Stimulated activated CD4-positive, alpha-beta T cell treated with anti-CD3 and anti-CD28 coated beads, Interleukin-4, amount 100 ng/mL, for 24 hours (primary cell): ENCODE results near the gene NPHS1.
A peak's percentile ranks its signal among the peaks of the same experiment; 100 is the strongest.
"Not testable (repeated sequence)": the region's sequence is repeated elsewhere in the genome, so short reads cannot be mapped to it uniquely, and the experiment has no call there.

ENCODE experiments used
- DNase-seq: peaks from one replicate; pipeline ENCODE4 v3.0.0-alpha.2; 2020

NPHS1 gene

GRCh38 chr19:35846038-35846668 lies 6.2 kb downstream of the NPHS1 start:
- DNase-seq, result no peak

GRCh38 chr19:35845215-35846037 lies 6.9 kb downstream of the NPHS1 start:
- DNase-seq, result no peak

GRCh38 chr19:35844482-35845214 lies 7.7 kb downstream of the NPHS1 start:
- DNase-seq, result no peak

- DNase-seq, result no peak
Measured at GRCh38 chr19:35843676-35844481, 8.4 kb downstream of the NPHS1 start.

- no peak for DNase-seq
Measured at GRCh38 chr19:35842666-35843272, 9.5 kb downstream of the NPHS1 start.

GRCh38 chr19:35841961-35842595 lies 10.2 kb downstream of the NPHS1 start:
- no peak for DNase-seq

GRCh38 chr19:35836096-35836495 lies 16.2 kb downstream of the NPHS1 start:
- not testable (repeated sequence) for DNase-seq

GRCh38 chr19:35833972-35834371 lies 18.3 kb downstream of the NPHS1 start:
- DNase-seq, result no peak

GRCh38 chr19:35832054-35832453 lies 20.2 kb downstream of the NPHS1 start:
- DNase-seq, result no peak

- no peak for DNase-seq
Measured at GRCh38 chr19:35830986-35831385, 21.3 kb downstream of the NPHS1 start.

- DNase-seq, result peak; percentile 37
Measured at GRCh38 chr19:35828692-35829301, 23.5 kb downstream of the NPHS1 start.

- DNase-seq, result no peak
Measured at GRCh38 chr19:35824150-35824549, 28.2 kb downstream of the NPHS1 start.

- no peak for DNase-seq
Measured at GRCh38 chr19:35822579-35822978, 29.7 kb downstream of the NPHS1 start.

GRCh38 chr19:35818445-35818844 lies 33.9 kb downstream of the NPHS1 start:
- DNase-seq, result no peak

- DNase-seq, result no peak
Measured at GRCh38 chr19:35816846-35817245, 35.5 kb downstream of the NPHS1 start.

- DNase-seq, result no peak
Measured at GRCh38 chr19:35816262-35816661, 36.0 kb downstream of the NPHS1 start.

GRCh38 chr19:35813043-35813890 lies 39.0 kb downstream of the NPHS1 start:
- no peak for DNase-seq

- no peak for DNase-seq
Measured at GRCh38 chr19:35812220-35813042, 39.9 kb downstream of the NPHS1 start, which contains the start of gene PRODH2. TSS of gene PRODH2 (minus strand) at chr19:35812845. CDS start at chr19:35812805, 40 bp downstream.
